GM06990 (cell line): ENCODE results near the gene PDGFD.
A peak's percentile ranks its signal among the peaks of the same experiment; 100 is the strongest.

Experiments used
- DNase-seq: peaks from one replicate; pipeline ENCODE4 v3.0.0-alpha.2; 2011; ENCODE audit not compliant: insufficient read length; ENCODE audit errors: extremely low read depth
- H3K27me3 ChIP-seq: replicated peaks from 2 replicates; pipeline ENCODE4 v1.6.0; 2011; ENCODE audit warnings: low read length; ENCODE audit not compliant: control insufficient read depth, insufficient read depth
- H3K36me3 ChIP-seq: 2 replicates; pipeline ENCODE4 v1.5.1; 2011; ENCODE audit warnings: low read length; ENCODE audit not compliant: control insufficient read depth, insufficient read depth
- H3K4me3 ChIP-seq: replicated peaks from 2 replicates; pipeline ENCODE4 v1.5.1; 2011; ENCODE audit warnings: low read depth, mild to moderate bottlenecking, control low read depth, low read length
- CTCF ChIP-seq: IDR thresholded peaks from 2 replicates; pipeline ENCODE4 v1.5.1; 2011; ENCODE audit warnings: low read length, control low read depth, mild to moderate bottlenecking, inconsistent platforms; ENCODE audit not compliant: insufficient read depth, poor library complexity, severe bottlenecking

Gene PDGFD

GRCh38 chr11:103870821-103871309 lies 293.1 kb downstream of the PDGFD start:
- no peaks in the 10 kb centered on the region for H3K36me3 ChIP-seq
- no peak overlapping the region for H3K4me3 ChIP-seq
- H3K27me3 ChIP-seq: no peaks in the 10 kb centered on the region
- no peak for DNase-seq
- no peak for TF ChIP-seq CTCF

DNA sequence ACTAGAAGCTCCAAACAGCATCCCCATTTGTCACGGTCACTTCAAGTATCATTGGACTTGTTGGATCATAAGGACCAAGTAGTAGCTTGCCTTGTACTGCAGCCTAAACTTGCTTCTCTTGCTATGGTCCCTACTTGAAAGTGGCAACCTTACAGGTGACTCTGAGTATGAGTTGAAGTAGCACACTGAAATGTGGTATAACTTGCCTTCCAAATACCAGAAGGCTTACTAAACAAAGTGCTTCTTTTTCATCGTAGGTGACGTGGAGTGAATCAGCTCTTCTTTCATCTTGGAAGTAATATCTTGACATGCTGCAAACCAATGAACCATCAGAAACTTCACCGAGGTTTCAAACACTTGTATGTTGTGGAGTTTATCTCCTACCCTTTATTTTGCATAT lies 296.5 kb downstream of the PDGFD start:
- H3K36me3 ChIP-seq: no peaks in the 10 kb centered on the region
- no peak for TF ChIP-seq CTCF
- no peak overlapping the region for H3K4me3 ChIP-seq
- H3K27me3 ChIP-seq: no peaks in the 10 kb centered on the region
- no peak for DNase-seq

DNA sequence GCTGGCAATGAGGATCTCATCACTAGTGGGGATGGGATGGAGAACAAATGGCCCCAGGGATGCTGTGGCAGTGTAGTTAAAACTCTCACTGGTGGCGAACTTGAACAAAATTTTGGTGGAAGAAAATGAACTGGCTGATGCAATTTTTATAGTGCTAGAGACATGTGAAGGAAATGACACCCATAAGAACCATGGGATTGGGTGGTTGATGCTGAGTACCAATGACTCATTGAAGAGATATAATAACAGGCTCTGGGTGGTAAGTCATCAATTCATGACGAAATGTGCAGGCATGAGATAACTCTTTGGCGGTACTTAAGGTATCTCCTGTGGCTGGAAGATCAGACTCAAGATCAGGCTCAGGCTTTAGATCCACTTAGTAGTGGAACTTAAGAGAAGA lies 300.4 kb downstream of the PDGFD start:
- DNase-seq: no peak
- Histone ChIP-seq H3K27me3 (no peaks in the 10 kb centered on the region; the same call in 1 of the 2 replicates), H3K4me3 (no peak overlapping the region), H3K36me3 (no peaks in the 10 kb centered on the region)
- no peak for TF ChIP-seq CTCF

- TF ChIP-seq CTCF: no peak
- no peak overlapping the region for H3K4me3 ChIP-seq
- H3K27me3 ChIP-seq: no peaks in the 10 kb centered on the region; the same call in 1 of the 2 replicates
- no peaks in the 10 kb centered on the region for H3K36me3 ChIP-seq
- DNase-seq: no peak
Measured at GRCh38 chr11:103862802-103863174, 301.2 kb downstream of the PDGFD start.

GRCh38 chr11:103862094-103862801 lies 301.7 kb downstream of the PDGFD start:
- Histone ChIP-seq H3K27me3 (no peaks in the 10 kb centered on the region; the same call in 1 of the 2 replicates), H3K36me3 (no peaks in the 10 kb centered on the region), H3K4me3 (no peak overlapping the region)
- peak; percentile 3 for DNase-seq
- no peak for TF ChIP-seq CTCF
